Glomerular visceral epithelial cell (primary cell): ENCODE results near the gene ZNF107.
"Not testable (repeated sequence)": the region's sequence is repeated elsewhere in the genome, so short reads cannot be mapped to it uniquely, and the experiment has no call there.

ENCODE experiments used
- DNase-seq: peaks from one replicate; pipeline ENCODE4 v3.0.0-alpha.2; 2016; ENCODE audit errors: extremely low spot score

The ZNF107 gene

DNA sequence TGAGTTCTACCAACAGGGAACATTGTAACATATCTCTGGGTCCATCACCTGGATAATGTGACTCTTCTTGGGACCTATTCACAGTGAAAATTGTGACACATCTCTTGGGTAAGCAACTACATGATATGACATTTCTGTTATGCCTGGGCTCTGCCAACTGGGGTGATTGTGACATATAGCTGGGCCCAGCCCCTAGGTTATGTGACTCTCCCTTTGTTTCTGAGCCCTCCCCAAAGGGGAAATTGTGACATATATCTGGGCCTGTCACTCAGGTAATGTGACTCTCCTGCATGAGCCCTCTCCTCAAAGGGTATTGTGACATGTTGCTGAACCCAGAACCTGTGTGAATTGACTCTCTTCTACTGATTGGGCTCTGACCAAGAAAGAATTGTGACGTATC is 22.4 kb upstream of the ZNF107 start:
- no peak for DNase-seq

DNA sequence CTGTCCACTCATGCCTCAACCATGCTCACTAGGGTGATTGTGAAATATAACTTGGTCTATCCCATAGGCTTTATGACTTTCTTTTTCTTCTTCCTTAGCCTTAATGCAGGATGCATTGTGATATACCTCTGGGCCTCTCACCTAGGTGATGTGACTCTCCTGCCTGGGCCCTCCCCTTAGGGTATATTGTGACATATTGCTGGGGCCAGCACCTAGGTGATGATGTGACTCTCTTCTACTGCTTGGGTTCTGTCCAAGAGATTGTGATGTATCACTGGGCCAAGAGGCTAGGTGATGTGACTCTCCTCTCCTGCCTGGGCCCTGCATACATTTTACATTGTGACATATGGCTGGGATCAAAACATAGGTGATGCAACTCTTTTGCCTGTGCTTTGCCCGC is 14.7 kb upstream of the ZNF107 start:
- no peak for DNase-seq

DNA sequence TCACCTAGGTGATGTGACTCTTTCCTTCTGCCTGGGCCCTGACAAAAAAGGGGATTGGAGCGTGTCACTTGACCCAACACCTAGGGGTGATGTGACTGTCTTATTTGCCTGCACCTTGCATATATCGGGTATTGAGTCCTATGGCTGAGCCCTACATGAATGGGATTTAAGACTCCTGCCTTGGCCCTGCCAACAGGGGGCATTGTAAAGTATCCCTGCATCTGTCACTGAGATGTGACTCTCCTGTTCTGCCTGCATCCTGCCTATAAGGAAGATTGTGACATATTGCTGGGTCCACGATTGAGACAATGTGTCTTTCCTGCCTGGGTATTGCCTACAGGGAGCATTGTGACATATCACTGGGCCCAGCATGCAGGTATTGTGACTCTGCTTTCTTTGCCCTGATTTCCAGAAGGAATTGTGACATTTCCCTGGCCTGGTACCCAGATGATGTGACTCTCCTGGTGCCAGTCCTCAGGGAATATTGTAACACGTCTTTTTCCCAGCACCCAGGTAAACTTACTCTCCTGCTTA is 14.2 kb upstream of the ZNF107 start:
- no peak for DNase-seq

DNA sequence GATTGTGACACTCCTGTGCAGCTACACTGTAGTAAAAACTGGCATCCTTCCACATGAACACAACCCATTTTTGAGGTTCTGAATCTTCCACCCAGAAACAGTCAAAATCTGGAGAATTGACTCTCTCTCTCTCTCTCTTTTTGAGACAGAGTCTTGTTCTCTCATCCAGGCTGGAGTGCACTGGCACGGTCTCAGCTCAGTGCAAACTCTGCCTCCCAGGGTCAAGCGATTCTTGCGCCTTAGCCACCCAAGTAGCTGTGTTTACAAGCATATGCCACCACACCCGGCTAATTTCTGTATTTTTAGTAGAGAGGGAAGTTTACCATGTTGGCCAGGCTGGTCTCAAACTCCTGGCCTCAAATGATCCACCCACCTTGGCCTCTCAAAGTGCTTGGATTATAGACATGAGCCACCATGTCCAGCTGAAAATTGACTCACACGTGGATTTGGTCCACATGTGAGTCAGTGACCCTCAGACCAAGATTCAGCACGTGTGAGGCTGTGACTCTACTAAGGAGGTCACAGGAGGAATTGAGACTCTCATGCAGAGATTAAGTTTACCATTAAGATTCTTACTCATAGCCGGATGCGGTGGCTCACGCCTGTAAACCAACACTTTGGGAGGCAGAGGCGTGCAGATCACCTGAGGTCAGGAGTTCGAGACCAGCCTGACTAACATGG is 12.1 kb upstream of the ZNF107 start:
- no peak for DNase-seq

DNA sequence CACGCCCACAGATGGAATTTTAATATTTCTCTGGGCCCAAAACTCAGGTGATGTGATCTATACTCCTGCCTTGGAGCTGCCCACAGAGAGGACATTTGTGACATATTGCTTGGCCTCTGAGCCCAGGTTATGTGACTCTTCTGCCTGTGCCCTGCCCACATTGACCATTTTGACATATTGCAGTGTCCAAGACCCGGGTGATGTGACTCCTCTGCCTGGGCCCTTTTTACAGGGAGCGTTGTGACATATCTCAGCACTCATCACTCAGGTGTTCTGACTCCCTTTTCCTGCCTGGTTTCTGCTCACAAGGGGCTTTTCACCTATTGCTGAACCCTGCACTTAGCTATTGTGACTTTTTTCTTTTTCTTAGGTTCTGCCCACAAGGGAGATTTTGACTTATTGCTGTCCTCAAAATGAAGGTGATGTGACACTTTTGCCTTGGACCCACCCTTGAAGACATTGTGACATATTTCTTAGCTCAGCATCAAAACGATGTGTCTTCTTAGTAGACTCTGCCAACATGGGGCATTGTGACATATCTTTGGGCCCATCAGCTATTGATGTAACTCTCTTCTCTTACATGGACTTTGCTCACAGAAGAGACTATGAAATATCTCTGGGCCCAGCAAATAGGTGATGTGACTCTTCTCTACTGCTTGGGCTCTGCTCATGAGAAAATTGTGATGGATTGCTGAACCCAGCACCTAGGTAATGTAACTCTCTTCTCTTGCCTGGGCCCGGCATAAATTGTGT is 11.0 kb upstream of the ZNF107 start:
- no peak for DNase-seq

DNA sequence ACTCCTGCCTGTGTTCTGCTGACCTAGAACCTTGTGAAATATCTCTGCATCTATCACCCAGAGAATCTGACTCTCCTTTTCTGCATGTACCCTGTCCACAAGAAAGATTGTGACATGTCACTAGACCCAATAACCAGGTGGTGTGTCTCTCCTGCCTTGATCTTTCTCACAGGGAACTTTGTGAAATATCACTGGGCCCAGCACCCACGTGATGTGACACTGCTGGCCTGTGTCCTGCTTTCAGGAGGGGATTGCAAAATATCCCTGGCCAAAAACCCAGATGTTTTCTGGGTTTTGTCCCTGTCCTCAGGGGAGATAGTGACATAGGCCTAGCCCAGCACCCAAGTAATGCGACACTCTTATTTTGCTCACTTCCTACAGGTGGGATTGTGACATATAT is 10.1 kb upstream of the ZNF107 start:
- DNase-seq, result no peak

DNA sequence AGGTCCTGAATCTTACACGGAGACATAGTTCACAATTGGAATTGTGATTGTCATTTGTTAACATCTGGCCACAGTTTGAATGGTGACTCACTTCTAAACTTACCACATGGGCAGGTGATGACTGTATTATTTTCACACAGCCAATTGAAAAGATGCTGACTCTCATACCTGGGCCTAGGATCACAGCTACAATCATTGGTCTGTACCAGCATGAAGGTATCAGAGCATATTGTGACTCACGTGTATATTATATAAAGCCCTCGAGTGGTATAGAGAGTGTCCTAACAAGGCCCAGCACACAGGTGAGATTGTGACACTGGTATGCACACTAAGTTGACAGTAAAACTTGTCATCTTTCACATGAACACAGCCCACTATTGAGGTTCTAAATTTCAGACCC is 9.4 kb upstream of the ZNF107 start:
- no peak for DNase-seq

DNA sequence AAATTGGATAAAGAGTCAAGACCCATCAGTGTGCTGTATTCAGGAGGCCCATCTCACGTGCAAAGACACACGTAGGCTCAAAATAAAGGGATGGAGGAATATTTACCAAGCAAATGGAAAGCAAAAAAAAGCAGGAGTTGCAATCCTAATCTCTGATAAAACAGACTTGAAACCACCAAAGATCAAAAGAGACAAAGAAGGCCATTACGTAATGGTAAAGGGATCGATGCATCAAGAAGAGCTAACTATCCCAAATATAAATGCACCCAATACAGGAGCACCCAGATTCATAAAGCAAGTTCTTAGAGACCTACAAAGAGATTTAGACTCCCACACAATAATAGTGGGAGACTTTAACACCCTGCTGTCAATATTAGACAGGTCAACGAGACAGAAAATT is 3.8 kb upstream of the ZNF107 start:
- DNase-seq, result not testable (repeated sequence)

DNA sequence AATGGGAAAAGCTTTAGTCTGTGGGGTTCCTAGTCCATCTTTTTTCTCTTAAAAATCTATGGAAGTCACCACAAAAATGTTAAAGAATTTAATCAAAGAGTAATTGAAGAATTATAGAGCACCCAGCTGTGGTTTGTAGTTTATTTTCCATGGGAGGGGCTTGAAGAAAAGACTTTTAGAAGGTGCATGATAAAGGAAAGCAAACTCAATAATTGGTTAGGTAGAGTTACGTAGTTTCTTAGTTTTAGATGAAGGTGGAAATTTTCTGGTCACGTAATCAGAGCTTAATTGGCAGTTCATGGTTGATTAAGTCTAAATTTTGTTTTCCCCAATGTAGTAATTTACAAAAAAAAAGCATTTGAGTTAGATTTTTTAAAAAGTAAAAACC is 724 bp downstream of the ZNF107 start:
- DNase-seq, result no peak

DNA sequence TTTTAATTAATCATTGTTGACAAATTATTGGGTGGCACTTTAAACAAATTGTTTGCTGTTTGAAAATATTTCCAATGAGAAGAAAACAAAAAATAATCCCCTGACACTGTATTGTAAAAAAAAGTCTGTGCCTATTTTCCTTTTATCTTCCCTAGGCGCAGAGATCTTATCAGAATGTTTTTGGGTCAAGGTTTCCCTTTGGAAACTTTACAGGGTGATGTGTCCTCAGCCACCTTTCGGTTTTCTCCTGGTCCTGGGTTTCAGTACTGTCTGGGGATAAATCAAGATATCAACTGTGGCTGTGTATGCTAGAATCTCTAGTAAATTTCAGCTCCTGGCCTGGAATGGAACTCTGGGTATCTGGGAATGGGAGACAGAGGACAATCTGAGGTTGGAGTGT is 1.4 kb downstream of the ZNF107 start:
- no peak for DNase-seq

DNA sequence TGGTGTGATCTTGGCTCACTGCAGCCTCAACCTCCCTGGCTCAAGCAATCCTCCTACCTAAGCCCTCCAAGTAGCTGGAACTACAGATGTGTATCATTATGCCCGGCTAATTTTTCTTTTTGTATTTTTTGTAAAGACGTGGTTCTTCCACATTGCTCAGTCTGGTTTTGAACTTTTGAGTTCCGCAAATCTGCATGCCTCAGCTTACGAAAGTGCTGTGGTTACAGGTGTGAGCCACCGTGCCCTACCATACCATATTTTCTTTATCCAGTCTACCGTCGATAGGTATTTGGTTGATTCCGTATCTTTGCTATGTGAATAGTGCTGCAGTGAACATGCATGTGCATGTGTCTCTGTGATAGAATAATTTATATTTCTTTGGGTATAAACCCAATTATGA is 6.5 kb downstream of the ZNF107 start:
- DNase-seq, result no peak

DNA sequence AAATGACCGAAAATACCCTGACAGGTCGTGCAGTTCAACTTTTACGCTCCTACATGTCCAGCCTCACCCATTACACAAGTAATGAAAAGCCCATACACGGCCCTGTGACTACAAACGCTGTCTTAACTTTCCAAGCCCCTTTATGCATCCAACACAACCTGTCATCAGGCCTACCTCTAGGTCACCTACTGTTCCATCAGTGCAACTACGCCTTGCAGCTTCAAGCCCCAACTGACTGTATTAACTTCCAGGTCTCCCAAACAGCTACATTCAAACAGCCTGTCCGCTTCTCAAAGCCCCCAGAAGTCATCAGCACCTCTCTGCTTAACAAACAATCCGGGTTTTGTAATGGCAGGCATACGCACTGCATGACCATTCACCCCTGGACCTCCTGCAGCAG is 19.2 kb downstream of the ZNF107 start:
- DNase-seq, result no peak

DNA sequence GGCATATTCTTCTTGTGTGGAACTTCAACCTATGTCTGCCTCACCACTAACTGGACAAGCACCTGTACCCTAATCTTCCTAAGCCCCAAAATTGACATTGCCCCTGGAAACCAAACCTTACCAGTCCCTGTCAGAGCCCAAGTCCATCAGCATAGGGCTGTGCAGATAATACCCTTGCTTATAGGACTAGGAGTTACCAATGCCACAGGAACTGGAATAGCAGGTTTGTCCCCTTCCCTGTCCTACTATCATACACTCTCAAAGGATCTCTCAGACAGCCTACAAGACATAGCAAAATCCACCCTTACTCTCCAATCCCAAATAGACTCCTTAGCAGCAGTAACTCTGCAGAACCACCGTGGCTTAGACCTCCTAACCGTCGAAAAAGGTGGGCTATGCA is 19.8 kb downstream of the ZNF107 start:
- no peak for DNase-seq

DNA sequence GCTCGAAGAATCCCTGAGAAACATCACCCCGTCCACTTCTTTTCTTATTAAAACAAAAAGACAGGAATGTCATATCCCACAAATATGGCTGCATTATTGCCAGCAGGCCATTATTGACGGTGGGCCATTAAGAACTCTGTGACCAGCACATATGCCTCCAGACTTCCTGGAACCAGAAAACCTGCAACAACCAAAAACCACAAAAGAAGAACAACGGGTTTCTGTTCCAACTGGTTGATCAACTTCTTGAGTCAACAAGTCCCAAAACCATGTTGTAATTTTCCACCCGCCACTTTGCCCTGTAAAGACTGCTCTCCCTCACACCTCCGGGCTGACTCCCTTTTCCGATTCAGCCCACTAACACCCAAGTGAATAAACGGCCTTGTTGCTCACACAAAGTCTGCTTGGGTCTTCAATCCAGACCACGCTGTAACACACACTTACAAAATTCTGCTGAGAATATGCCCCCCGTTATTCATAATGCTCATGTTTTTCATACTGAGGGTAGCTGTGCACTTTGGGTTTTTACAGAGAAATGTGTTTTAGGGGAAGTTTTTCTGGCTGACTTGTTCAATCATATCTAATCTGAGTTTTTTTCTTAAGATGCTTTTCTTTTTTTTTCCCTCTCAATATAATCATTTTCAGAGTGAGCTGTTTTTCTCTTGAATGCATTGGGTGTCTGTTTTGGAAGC is 20.7 kb downstream of the ZNF107 start:
- no peak for DNase-seq

DNA sequence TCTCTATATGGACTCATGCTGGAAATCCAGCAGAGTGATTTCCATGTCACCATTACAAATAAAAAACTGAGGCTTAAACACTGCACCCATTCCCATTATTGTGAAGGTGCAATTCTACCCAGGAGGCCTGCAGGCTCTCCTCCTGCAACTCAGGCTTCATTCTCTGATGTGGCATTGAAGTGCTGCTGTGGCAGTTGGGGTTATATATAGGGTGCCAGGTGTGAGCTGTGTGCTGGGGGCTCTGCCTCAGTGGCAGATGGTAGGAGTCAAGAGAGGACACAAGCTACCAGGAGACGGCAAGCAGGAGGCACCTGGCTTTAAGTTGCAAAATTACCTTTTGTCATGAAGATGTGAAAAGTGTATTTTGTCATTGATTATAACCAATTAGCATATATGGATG is 21.3 kb downstream of the ZNF107 start:
- DNase-seq, result no peak

DNA sequence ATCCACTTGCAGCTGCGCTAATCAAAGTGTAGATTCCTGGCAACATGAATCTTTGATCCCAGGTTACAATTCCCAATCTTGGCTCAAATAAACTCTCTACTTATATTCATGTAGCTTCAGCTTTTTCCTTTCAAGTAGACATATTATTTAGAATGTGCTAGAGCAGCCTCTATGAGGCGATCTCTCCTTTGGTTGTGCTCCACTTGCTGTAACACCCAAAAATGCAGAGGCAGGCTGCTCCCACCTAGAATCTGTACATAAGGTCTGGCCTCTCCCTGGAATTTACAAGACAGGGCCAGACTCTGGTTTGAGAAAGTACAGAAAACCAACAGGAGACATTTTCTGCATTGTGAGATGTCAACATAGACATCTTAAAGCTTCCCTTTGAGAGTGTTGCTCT is 23.1 kb downstream of the ZNF107 start:
- no peak for DNase-seq

DNA sequence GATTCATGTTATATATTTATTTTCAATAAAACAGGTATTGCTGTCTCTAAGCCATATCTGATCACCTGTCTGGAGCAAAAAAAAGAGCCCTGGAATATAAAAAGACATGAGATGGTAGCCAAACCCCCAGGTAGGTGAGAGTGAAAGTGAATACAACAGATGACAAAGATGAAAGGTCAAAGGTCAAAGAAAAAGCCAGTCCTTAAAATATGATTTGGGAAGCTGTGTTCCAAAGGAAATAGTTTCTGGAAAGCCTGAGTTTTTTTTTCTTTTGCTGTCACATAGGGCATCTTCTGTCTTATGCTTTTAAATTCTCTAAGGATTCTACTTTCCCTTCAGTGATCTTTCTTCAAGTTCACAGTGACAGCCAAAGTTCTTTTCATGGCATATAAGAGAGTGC is 25.9 kb downstream of the ZNF107 start:
- DNase-seq, result no peak

DNA sequence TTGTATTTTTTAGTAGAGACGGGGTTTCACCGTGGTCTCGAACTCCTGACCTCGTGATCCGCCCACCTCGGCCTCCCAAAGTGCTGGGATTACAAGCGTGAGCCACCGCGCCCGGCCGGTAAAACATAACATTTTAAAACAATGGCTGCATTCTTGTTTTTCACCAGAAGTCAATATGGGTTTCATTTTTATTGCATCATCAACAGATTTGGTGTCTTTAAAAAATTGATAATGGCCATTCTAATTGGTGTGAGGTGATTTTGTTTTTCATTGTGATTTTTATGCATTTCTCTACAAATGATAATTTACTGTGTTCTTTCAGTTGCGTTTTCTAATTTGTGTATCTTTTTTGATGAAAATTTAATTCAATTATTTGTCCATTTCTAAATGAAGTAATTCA is 31.9 kb downstream of the ZNF107 start:
- not testable (repeated sequence) for DNase-seq

DNA sequence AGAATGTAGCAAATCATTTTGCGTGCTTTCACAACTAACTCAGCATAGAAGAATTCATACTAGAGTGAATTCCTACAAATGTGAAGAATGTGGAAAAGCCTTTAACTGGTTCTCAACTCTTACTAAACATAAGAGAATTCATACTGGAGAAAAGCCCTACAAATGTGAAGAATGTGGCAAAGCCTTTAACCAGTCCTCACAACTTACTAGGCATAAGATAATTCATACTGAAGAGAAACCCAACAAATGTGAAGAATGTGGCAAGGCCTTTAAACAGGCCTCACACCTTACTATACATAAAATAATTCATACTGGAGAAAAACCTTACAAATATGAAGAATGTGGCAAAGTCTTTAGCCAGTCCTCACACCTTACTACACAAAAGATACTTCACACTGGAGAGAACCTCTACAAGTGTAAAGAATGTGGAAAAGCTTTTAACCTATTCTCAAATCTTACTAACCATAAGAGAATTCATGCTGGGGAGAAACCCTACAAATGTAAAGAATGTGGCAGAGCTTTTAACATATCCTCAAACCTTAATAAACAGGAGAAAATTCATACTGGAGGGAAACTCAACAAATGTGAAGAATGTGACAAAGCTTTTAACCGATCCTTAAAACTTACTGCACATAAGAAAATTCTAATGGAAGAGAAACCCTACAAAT is 40.8 kb downstream of the ZNF107 start:
- no peak for DNase-seq

DNA sequence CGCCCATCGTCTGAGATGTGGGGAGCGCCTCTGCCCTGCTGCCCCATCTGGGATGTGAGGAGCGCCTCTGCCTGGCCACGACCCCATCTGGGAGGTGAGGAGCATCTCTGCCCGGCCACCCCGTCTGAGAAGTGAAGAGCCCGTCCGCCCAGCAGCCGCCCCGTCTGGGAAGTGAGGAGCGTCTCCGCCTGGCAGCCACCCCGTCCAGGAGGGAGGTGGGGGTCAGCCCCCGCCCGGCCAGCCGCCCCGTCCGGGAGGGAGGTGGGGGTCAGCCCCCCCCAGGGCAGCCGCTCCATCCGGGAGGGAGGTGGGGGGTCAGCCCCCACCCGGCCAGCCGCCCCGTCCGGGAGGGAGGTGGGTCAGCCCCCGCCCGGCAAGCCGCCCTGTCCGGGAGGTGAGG is 52.0 kb downstream of the ZNF107 start:
- not testable (repeated sequence) for DNase-seq

DNA sequence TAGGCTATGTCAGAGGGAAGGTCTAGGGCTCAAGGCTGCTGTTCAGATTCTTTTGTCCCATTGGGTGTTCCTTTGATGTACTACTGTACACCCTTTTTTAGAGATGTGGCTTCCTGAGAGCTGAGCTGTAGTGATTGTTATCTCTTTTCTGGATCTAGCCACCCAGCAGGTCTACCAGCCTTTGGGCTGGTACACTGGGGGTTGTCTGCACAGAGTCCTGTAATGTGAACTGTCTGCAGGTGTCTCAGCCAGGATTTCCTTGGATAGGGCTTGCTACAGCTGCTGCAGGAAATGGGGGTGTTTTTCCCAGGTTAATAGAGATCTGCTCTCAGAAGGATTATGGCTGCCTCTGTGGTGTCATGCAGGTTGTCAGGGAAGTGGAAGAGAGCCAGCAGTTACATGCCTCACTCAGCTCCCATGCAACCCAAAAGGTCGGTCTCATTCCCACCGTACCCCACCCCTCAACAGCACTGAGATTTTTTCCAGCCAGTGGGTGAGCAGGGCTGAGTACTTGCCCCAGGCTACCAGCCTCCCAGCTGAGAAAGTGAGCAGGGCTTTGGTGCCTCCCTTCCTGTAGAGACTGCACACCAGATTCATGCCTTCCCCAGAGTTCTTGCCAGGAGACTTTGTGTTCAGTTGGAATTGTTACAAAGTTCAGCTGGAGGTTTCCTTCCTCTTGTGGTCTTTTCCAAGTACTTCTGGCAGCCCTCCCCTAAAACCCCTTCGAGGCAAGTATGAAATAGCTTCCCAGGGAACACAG is 63.3 kb downstream of the ZNF107 start:
- DNase-seq, result no peak
